Esophagus muscularis mucosa (tissue), 3 donors: ENCODE results near the gene AUP1.

Source experiments
- CTCF ChIP-seq, 3 experiments: fragments of 200-600 bp in 2 of 3; fragments of 450-650 bp in 1 of 3; sonication (generic) in 2 of 3; IDR thresholded peaks; one replicate each; pipeline ENCODE4 v1.5.1; 2017 to 2019; ENCODE audit warnings: antibody characterized with exemption in 3 of 3, mild to moderate bottlenecking in 2 of 3, moderate library complexity in 1 of 3
- POLR2A ChIP-seq: fragments of 450-650 bp; IDR thresholded peaks from one replicate; pipeline ENCODE4 v1.6.1; 2017; ENCODE audit warnings: antibody characterized with exemption, moderate library complexity, mild to moderate bottlenecking, low read depth

GRCh38 chr2:74530239-74531187 is 1.0 kb upstream of the AUP1 start:
- TF ChIP-seq CTCF (IDR thresholded peaks at IDR 0.05) (no peak), POLR2A (no peak)
